ENCODE data around the gene SDC3.

GRCh38 chr1:30880678-30881318 lies 27.8 kb downstream of the SDC3 start:
- no peak for TF ChIP-seq POLR2A (IDR thresholded peaks at IDR 0.05; ENCODE audit: control extremely low read depth in 1 of 2, low read depth in 2 of 2, low read length in 2 of 2)
- no peak for TF ChIP-seq SIN3A (conservative IDR thresholded peaks at IDR 0.05 in 1 of 2, IDR thresholded peaks at IDR 0.05 in 1 of 2; ENCODE audit: low read depth in 1 of 2, low read length in 2 of 2)
- TF ChIP-seq RXRA (IDR thresholded peaks at IDR 0.05; ENCODE audit: insufficient read depth, low read depth, low read length): no peak
- no peak for TF ChIP-seq CTCF (IDR thresholded peaks at IDR 0.05; ENCODE audit: control extremely low read depth in 1 of 3, insufficient read depth in 1 of 3, low read depth in 1 of 3, low read length in 3 of 3)
- no peak for TF ChIP-seq MAX (IDR thresholded peaks at IDR 0.05)
- no peak for TF ChIP-seq KDM1A (IDR thresholded peaks at IDR 0.05; ENCODE audit: borderline replicate concordance, low read length)
